HFFc6 (cell line): ENCODE results near the gene ADAM12. TPM values are rescaled to one million over a fixed set of nuclear protein-coding genes. Genes with fewer than 3 reads are reported as not detected.
A peak's percentile ranks its signal among the peaks of the same experiment; 100 is the strongest.

Source experiments
- DNase-seq: peaks from one replicate; pipeline ENCODE4 v3.0.0-alpha.2; 2018
- H3K27ac Mint-ChIP-seq: 2 replicates; pipeline ENCODE4 v1.8.0; 2020; ENCODE audit warnings: mild to moderate bottlenecking, mixed read lengths
- H3K27me3 Mint-ChIP-seq: 2 replicates; pipeline ENCODE4 v1.8.0; 2021; ENCODE audit warnings: mild to moderate bottlenecking, moderate library complexity, mixed read lengths; ENCODE audit not compliant: insufficient read depth
- H3K36me3 Mint-ChIP-seq: 2 replicates; pipeline ENCODE4 v1.8.0; 2021; ENCODE audit warnings: low read depth, mixed read lengths
- H3K4me1 Mint-ChIP-seq: 2 replicates; pipeline ENCODE4 v1.8.0; 2020; ENCODE audit warnings: low read depth, mixed read lengths
- H3K4me3 Mint-ChIP-seq: 2 replicates; pipeline ENCODE4 v1.8.0; 2020; ENCODE audit warnings: mild to moderate bottlenecking, moderate library complexity, mixed read lengths
- H3K9me3 Mint-ChIP-seq: 2 replicates; pipeline ENCODE4 v1.8.0; 2020; ENCODE audit warnings: mild to moderate bottlenecking, mixed read lengths
- total RNA-seq, 6 experiments: library from RNA; stranded (reverse); fragmentation: NEBNext Ultra II Directional; extraction: Animal tissue kit (Norgen Biotek cat#: 25700); gene quantifications; 2 replicates in 1 of 6; 3 replicates in 5 of 6; pipeline ENCODE4 v1.2.3, GENCODE V29; 2021
- TF ChIP-seq, protein P1 (sequence below): fragments of 200-600 bp; sonication (generic); IDR thresholded peaks from 2 replicates; pipeline ENCODE4 v1.5.0; 2021; ENCODE audit warnings: antibody characterized with exemption, mild to moderate bottlenecking

ADAM12 gene
- total RNA-seq, 6 experiments from 2014 or later = 7.5 to 12.5 (median 11.5) TPM

DNA sequence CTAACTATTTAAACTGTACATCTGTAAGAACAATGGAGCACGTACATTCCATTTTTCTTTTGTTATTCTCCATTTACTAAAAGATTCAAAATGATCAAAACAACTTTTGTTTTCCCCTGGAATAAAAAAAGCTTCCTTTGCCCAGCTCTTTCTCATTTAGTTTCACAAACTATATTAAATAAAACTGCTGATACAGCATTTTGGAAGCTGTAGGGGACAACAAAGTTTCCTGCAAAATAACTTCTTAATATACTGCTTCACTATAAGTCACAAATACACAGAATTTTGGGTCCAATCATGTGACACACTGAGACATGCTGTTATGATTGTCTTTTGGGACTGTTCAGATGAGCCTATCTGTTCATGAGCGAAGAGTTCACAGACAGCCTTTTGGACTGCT, 222.4 kb downstream of the ADAM12 start:
- Mint-ChIP-seq H3K9me3 (no peaks in the 10 kb centered on the region), H3K4me1 (peaks cover 5% of the 10 kb centered on the region), H3K27ac (no peak overlapping the region), H3K27me3 (peaks cover 1% of the 10 kb centered on the region; the same call in 1 of the 2 replicates), H3K36me3 (no peaks in the 10 kb centered on the region), H3K4me3 (no peak overlapping the region)
- DNase-seq = no peak
- TF ChIP-seq, protein P1, sequence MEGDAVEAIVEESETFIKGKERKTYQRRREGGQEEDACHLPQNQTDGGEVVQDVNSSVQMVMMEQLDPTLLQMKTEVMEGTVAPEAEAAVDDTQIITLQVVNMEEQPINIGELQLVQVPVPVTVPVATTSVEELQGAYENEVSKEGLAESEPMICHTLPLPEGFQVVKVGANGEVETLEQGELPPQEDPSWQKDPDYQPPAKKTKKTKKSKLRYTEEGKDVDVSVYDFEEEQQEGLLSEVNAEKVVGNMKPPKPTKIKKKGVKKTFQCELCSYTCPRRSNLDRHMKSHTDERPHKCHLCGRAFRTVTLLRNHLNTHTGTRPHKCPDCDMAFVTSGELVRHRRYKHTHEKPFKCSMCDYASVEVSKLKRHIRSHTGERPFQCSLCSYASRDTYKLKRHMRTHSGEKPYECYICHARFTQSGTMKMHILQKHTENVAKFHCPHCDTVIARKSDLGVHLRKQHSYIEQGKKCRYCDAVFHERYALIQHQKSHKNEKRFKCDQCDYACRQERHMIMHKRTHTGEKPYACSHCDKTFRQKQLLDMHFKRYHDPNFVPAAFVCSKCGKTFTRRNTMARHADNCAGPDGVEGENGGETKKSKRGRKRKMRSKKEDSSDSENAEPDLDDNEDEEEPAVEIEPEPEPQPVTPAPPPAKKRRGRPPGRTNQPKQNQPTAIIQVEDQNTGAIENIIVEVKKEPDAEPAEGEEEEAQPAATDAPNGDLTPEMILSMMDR = no peak

DNA sequence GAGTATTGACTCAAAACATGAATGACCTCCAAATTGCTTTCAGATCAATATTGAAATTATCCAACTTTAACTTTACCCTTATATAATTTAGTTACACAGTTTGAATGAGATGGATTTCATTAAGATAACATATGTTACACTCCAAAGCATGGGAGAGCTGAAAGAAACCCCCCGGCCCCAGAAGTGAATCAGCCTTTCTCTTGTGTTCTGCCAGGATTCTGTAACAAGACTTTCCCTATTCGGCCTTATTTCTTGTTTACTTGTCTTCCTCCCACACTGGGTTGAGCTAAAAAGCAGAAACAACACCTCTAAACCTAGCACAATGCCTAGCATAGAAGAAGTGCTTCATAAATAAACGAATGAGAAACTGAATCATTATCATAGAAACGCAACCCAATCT, 224.8 kb downstream of the ADAM12 start:
- DNase-seq = no peak
- peaks cover 4% of the 10 kb centered on the region; the same call in 1 of the 2 replicates for H3K27me3 Mint-ChIP-seq
- no peaks in the 10 kb centered on the region; the same call in 1 of the 2 replicates for H3K4me1 Mint-ChIP-seq
- no peak overlapping the region for H3K27ac Mint-ChIP-seq
- no peaks in the 10 kb centered on the region for H3K36me3 Mint-ChIP-seq
- H3K9me3 Mint-ChIP-seq = no peaks in the 10 kb centered on the region
- TF ChIP-seq, protein P1 = no peak
- no peak overlapping the region for H3K4me3 Mint-ChIP-seq

DNA sequence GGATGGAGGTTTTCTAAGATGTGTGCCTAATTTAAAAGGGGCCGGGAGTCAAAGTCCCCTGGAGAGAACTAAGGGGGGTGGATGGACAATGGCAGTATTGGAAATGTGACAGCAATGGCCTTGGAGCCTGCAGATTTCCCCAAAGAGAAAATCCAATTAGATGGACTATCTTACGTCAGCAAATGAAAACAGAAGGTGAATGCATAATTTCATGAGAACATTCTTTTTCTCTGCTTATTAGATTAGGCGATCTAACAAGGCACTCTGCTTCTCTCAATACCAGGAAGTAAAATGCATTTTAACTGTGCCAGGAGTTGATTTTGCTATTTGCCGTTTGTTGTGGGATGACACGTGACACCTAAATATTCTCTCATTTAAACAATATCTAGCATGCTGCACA, 226.6 kb downstream of the ADAM12 start:
- Mint-ChIP-seq H3K27ac (no peak overlapping the region), H3K36me3 (no peaks in the 10 kb centered on the region), H3K27me3 (peaks cover 8% of the 10 kb centered on the region; the same call in 1 of the 2 replicates), H3K9me3 (no peaks in the 10 kb centered on the region), H3K4me3 (no peak overlapping the region), H3K4me1 (no peaks in the 10 kb centered on the region; the same call in 1 of the 2 replicates)
- TF ChIP-seq, protein P1 = no peak
- DNase-seq = no peak

DNA sequence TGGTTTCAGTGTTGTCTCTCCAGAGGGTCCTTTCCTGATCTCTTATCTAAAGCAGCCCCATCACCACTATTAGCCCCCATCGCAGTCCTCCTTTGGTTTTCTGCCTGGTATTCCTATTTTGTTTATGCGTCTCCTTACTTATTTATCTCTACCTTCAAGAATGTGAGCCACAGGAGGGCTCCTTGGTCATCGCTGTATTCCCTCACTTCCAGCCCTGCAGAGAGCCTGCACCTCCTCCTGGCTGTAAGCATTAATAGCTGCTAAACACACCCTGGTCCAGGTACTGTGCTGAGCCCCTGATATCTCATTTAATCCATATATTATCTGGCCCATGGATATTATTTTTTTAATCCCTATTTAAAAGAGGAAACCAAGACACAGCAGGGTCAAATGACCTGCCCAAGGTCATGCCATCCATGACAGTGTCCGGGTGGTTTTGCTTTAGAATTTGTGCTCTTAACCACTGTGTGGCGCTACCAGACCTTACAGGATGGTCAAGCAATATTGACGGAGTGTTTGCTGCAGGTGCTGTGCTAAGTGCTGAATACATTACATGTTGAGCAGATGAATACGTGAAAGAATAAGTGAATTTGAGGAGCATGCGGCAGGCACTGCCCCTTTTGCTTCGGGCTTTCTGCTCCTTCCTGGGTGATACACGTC, 227.2 kb downstream of the ADAM12 start:
- TF ChIP-seq, protein P1 = peak; percentile 75
- H3K36me3 Mint-ChIP-seq = no peaks in the 10 kb centered on the region
- H3K27me3 Mint-ChIP-seq = peaks cover 8% of the 10 kb centered on the region; the same call in 1 of the 2 replicates
- H3K9me3 Mint-ChIP-seq = no peaks in the 10 kb centered on the region
- H3K27ac Mint-ChIP-seq = no peak overlapping the region
- H3K4me1 Mint-ChIP-seq = no peaks in the 10 kb centered on the region; the same call in 1 of the 2 replicates
- H3K4me3 Mint-ChIP-seq = no peak overlapping the region
- no peak for DNase-seq

DNA sequence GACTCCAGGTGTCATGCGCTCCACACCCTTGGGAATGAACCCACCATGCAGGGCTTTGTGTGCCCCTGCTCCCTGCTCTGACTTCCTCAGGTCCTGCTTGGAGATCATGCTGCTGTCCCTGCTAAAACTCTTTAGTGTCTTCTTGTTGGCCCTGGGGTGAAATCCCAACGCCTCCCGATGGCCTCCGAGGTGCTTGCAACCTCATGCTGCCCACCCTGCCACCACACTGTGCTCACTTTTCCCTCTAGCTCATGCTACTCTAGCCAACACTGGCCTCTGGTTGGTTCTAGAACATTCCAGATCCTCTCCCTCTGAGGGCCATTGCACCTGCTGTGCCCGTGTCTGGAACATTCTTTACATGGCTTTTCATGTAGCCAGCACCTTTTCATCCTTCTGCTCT, 227.7 kb downstream of the ADAM12 start:
- Mint-ChIP-seq H3K27ac (no peak overlapping the region), H3K9me3 (no peaks in the 10 kb centered on the region), H3K27me3 (peaks cover 8% of the 10 kb centered on the region), H3K4me3 (no peak overlapping the region), H3K36me3 (no peaks in the 10 kb centered on the region), H3K4me1 (no peaks in the 10 kb centered on the region; the same call in 1 of the 2 replicates)
- TF ChIP-seq, protein P1 = no peak
- no peak for DNase-seq
